ENCODE measurements around the gene MAP3K6.

DNA sequence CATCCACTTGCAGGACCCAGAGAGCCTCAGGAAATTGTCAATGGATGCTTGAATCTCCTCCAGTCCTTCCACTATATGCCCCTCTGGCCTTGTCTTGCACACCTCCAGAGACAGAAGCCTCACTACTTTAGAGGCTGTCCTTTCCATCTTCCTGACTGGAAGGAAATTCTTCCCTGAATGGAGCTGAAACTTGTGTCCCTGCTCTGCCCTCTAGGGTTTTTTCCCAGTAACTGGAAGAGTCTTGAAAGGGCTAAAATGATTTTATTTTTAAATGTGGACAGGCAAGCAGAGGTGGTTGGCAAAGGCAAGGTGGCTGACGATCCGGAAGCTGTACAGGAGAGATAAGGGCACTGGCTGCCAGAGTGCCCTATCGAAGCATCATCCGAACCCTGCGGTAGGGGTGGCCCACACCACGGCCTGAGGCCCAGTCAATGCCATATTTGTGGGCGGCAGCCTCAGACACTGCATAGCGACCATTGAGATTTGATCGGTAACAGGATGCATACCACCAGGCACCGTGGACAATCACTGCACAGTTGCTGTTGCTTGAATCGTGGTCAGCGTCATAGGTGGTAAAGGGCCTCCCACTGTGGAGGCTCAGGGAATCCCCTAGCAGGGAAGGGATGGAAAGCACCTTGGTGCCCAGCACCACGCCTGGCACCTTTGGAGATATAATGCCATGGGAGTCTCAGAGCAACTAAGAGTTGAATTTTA lies 2.3 kb upstream of the MAP3K6 start:
- no peak for TF ChIP-seq POLR2A (IDR thresholded peaks at IDR 0.05; ENCODE audit: extremely low read depth, insufficient read length)
- no peak for TF ChIP-seq CTCF (IDR thresholded peaks at IDR 0.05; ENCODE audit: low read depth, low read length)
